GM12878 (cell line): ENCODE results near the gene HOXA2. TPM values are rescaled to one million over a fixed set of nuclear protein-coding genes. Genes with fewer than 3 reads are reported as not detected.

Source experiments
- ATAC-seq: fragments of 200-7000 bp; cut with Tn5 transposase; 3 replicates; pipeline ENCODE4 v1.9.1; 2020; ENCODE audit warnings: mild to moderate bottlenecking, moderate library complexity
- BruUV-seq: library from RNA; stranded (reverse); fragments of 400-500 nt; replicated peaks from 2 replicates; lab custom pipeline; 2021; lab: Mats Ljungman, UMichigan
- CTCF ChIA-PET: fragments of 300-600 bp; sonication (Branson Sonifier 250); formaldehyde crosslinking; extraction: SDS; loops from one replicate; lab custom pipeline; 2021; ENCODE audit warnings: inconsistent platforms; lab: Yijun Ruan, JAX
- POLR2A ChIA-PET: fragments of 350-600 bp; formaldehyde crosslinking; extraction: SDS; loops from one replicate; lab custom pipeline; 2021; ENCODE audit warnings: inconsistent platforms; lab: Charles Lee
- RAD21 ChIA-PET: fragments of 300-600 bp; sonication (Branson Sonifier 250); formaldehyde crosslinking; loops from one replicate; lab custom pipeline; 2023; ENCODE audit warnings: antibody characterized with exemption; ENCODE audit not compliant: unreplicated experiment; lab: Charles Lee
- SMC1A ChIA-PET: fragments of 300-600 bp; sonication (Branson Sonifier 250); formaldehyde crosslinking; loops from one replicate; lab custom pipeline; 2023; ENCODE audit not compliant: unreplicated experiment, uncharacterized antibody; lab: Charles Lee
- DNase-seq: peaks from one replicate; pipeline ENCODE4 v3.0.0-alpha.2; 2011; ENCODE audit warnings: low read depth, low spot score
- FAIRE-seq: peaks from 3 replicates; lab custom pipeline; 2011; peaks lifted over from hg19 to GRCh38; lab: Jason Lieb, UNC
- H2AFZ ChIP-seq: 2 replicates; pipeline ENCODE4 v1.6.0; 2011; ENCODE audit warnings: low read depth, low read length, control low read depth; ENCODE audit not compliant: control insufficient read depth
- H3K27ac ChIP-seq: 2 replicates; pipeline ENCODE4 v1.5.1; 2011; ENCODE audit warnings: control low read depth; ENCODE audit not compliant: control insufficient read depth, insufficient read depth
- H3K27me3 ChIP-seq, 2 experiments: replicated peaks in 1 of 2; 2 replicates each; pipeline versions ENCODE4 v1.6.0 to v1.6.1; 2011; ENCODE audit warnings: low read length in 1 of 2; ENCODE audit not compliant: control insufficient read depth in 2 of 2, insufficient read depth in 2 of 2
- H3K36me3 ChIP-seq, 2 experiments: 2 replicates each; pipeline ENCODE4 v1.5.1; 2011; ENCODE audit warnings: low read length in 1 of 2; ENCODE audit not compliant: control insufficient read depth in 2 of 2, insufficient read depth in 2 of 2
- H3K4me1 ChIP-seq: 2 replicates; pipeline ENCODE4 v1.6.1; 2011; ENCODE audit warnings: mild to moderate bottlenecking, low read length, moderate library complexity, mixed read lengths; ENCODE audit not compliant: control insufficient read depth, insufficient read depth
- H3K4me2 ChIP-seq: 2 replicates; pipeline ENCODE4 v1.6.0; 2011; ENCODE audit warnings: control low read depth; ENCODE audit not compliant: control insufficient read depth, insufficient read depth
- H3K4me3 ChIP-seq: fragments of 200-600 bp; sonication (generic); 2 replicates; pipeline ENCODE4 v1.5.1; 2016
- H3K79me2 ChIP-seq: 2 replicates; pipeline ENCODE4 v1.6.0; 2011; ENCODE audit warnings: low read length; ENCODE audit not compliant: control insufficient read depth, insufficient read depth
- H3K9ac ChIP-seq: 2 replicates; pipeline ENCODE4 v1.8.0; 2011; ENCODE audit warnings: low read length, control low read depth, mixed read lengths; ENCODE audit not compliant: control insufficient read depth, insufficient read depth
- H3K9me3 ChIP-seq: replicated peaks from 3 replicates; pipeline ENCODE4 v1.5.1; 2011; ENCODE audit warnings: mild to moderate bottlenecking, low read length; ENCODE audit not compliant: control insufficient read depth, insufficient read depth
- H4K20me1 ChIP-seq: 2 replicates; pipeline ENCODE4 v1.6.0; 2011; ENCODE audit not compliant: control insufficient read depth, insufficient read depth
- BMI1 ChIP-seq: fragments of 450-650 bp; IDR thresholded peaks from 2 replicates; pipeline ENCODE4 v1.6.1; 2016; ENCODE audit warnings: mild to moderate bottlenecking, moderate library complexity, borderline replicate concordance
- CEBPZ ChIP-seq: fragments of 150-350 bp; IDR thresholded peaks from 2 replicates; pipeline ENCODE4 v1.6.1; 2016; ENCODE audit warnings: low read depth, low read length
- FOS ChIP-seq: IDR thresholded peaks from 3 replicates; pipeline ENCODE4 v1.6.1; 2011; ENCODE audit warnings: borderline replicate concordance; ENCODE audit not compliant: insufficient read length; ENCODE audit errors: extremely low read depth
- GATAD2B ChIP-seq: fragments of 450-650 bp; conservative IDR thresholded peaks from 2 replicates; pipeline ENCODE4 v1.6.1; 2017; ENCODE audit warnings: low read depth, mild to moderate bottlenecking, moderate library complexity
- KLF5 ChIP-seq: fragments of 450-650 bp; IDR thresholded peaks from 2 replicates; pipeline ENCODE4 v1.6.1; 2014; ENCODE audit warnings: mild to moderate bottlenecking; ENCODE audit not compliant: partially characterized antibody
- NBN ChIP-seq: fragments of 450-650 bp; IDR thresholded peaks from 2 replicates; pipeline ENCODE4 v1.6.1; 2016
- RELA ChIP-seq: fragments of 450-650 bp; IDR thresholded peaks from 2 replicates; pipeline ENCODE4 v1.8.0; 2014; ENCODE audit warnings: borderline replicate concordance; ENCODE audit not compliant: partially characterized antibody
- SUPT20H ChIP-seq: IDR thresholded peaks from 2 replicates; pipeline ENCODE4 v1.6.1; 2011; ENCODE audit warnings: low read depth, mild to moderate bottlenecking, low read length, moderate library complexity, borderline replicate concordance; ENCODE audit not compliant: control insufficient read depth
- TCF7 ChIP-seq: IDR thresholded peaks from 2 replicates; pipeline ENCODE4 v1.6.1; 2014; ENCODE audit warnings: antibody characterized with exemption, borderline replicate concordance
- ZBTB33 ChIP-seq: fragments of 450-650 bp; IDR thresholded peaks from 2 replicates; pipeline ENCODE4 v1.6.1; 2017; ENCODE audit warnings: mild to moderate bottlenecking
- ZNF207 ChIP-seq: fragments of 450-650 bp; IDR thresholded peaks from 2 replicates; pipeline ENCODE4 v1.6.1; 2014; ENCODE audit warnings: antibody characterized with exemption, mild to moderate bottlenecking, borderline replicate concordance
- WGBS: methylation state at CpG from one replicate; pipeline ENCODE4 v1.1.6; 2016; ENCODE audit warnings: low lambda C conversion rate; ENCODE audit not compliant: insufficient replicate concordance, insufficient coverage; ENCODE audit errors: missing lambda C conversion rate; 5-methylcytosine and 5-hydroxymethylcytosine counted together
- in situ Hi-C: fragments of 300-500 bp; cut with MboI; formaldehyde crosslinking; loops from 9 replicates; pipeline ENCODE4 v1.14.3; 2018; ENCODE audit warnings: mixed read lengths
- intact Hi-C: fragments of 100-400 bp; cut with micrococcal nuclease; formaldehyde crosslinking; loops from one replicate; pipeline ENCODE4 v1.14.2; 2022; ENCODE audit not compliant: unreplicated experiment
- polyA plus RNA-seq, 11 experiments: library from polyadenylated mRNA; depleted of rRNA in 4 of 11; unstranded in 6 of 11; stranded (reverse) in 5 of 11; fragments of >200 nt; fragmentation: Nextera tagmentation in 4 of 11; fragmentation: Illumina TruSeq in 1 of 11; extraction: Ambion mirVana in 4 of 11; extraction: Trizol in 1 of 11; gene quantifications; 1 replicate in 1 of 11; 2 replicates in 10 of 11; pipeline versions ENCODE4 v1.2.1 to v1.2.3, GENCODE V29; 2011 to 2016; ENCODE audit warnings: inconsistent platforms in 2 of 11, missing spikeins in 2 of 11, low read depth in 1 of 11
- total RNA-seq, 4 experiments: library from RNA; depleted of rRNA in 3 of 4; stranded (reverse); fragments of >200 nt in 3 of 4; fragmentation: Illumina TruSeq in 1 of 4; extraction: Trizol in 1 of 4; gene quantifications; 2 replicates each; pipeline versions ENCODE4 v1.2.1 to v1.2.3, GENCODE V29; 2013 to 2021

HOXA2 gene
- total and polyA plus RNA-seq, 10 of the 15 experiments (the other 5 are each of a cell fraction or from before 2014, with no cell fraction given) = not detected

GRCh38 chr7:27123477-27124053, 21.1 kb upstream of the HOXA2 start:
- 84% methylated on average over 26 of the region's 26 CpGs for WGBS
- H3K27ac ChIP-seq = no peak overlapping the region
- no peaks in the 10 kb centered on the region for H3K36me3 ChIP-seq
- H3K9ac ChIP-seq = no peak overlapping the region
- ATAC-seq = no peak
- H3K27me3 ChIP-seq = peaks cover 0 to 2% of the 10 kb centered on the region in 2 experiments; a peak in 3 of 4 replicates
- ChIA-PET CTCF (no interaction called here), SMC1A (no interaction called here), POLR2A (no interaction called here), RAD21 (no interaction called here)
- H3K79me2 ChIP-seq = no peaks in the 10 kb centered on the region
- H2AFZ ChIP-seq = no peak overlapping the region
- DNase-seq = no peak
- no TSS peak for BruUV-seq
- H3K4me3 ChIP-seq = no peak overlapping the region
- FAIRE-seq = no peak
- no peaks in the 10 kb centered on the region for H3K9me3 ChIP-seq
- H3K4me2 ChIP-seq = no peak overlapping the region
- in situ Hi-C loops (no loop called here), intact Hi-C loops (no loop called here)
- TF ChIP-seq BMI1 (no peak), FOS (no peak), ZBTB33 (no peak), ZNF207 (no peak)
- H3K4me1 ChIP-seq = no peaks in the 10 kb centered on the region
- no peaks in the 10 kb centered on the region for H4K20me1 ChIP-seq

- DNase-seq (no peak), FAIRE-seq (no peak), ATAC-seq (no peak)
- SMC1A ChIA-PET = no interaction called here
- no peak overlapping the region for H3K4me3 ChIP-seq
- H3K9ac ChIP-seq = no peak overlapping the region
- no TSS peak for BruUV-seq
- H4K20me1 ChIP-seq = no peaks in the 10 kb centered on the region
- no peaks in the 10 kb centered on the region for H3K36me3 ChIP-seq
- no peak overlapping the region for H2AFZ ChIP-seq
- RAD21 ChIA-PET = no interaction called here
- H3K9me3 ChIP-seq = no peaks in the 10 kb centered on the region
- in situ Hi-C loops = no loop called here
- H3K79me2 ChIP-seq = no peaks in the 10 kb centered on the region
- intact Hi-C loops = no loop called here
- POLR2A ChIA-PET = no interaction called here
- no peak overlapping the region for H3K4me2 ChIP-seq
- peaks cover 0 to under 1% of the 10 kb centered on the region in 2 experiments; a peak in 3 of 4 replicates for H3K27me3 ChIP-seq
- CTCF ChIA-PET = no interaction called here
- TF ChIP-seq GATAD2B (no peak), RELA (no peak), SUPT20H (no peak), TCF7 (no peak), NBN (no peak), KLF5 (no peak), CEBPZ (no peak), FOS (no peak)
- H3K27ac ChIP-seq = no peak overlapping the region
- 46% methylated on average over 14 of the region's 14 CpGs for WGBS
- no peaks in the 10 kb centered on the region for H3K4me1 ChIP-seq
These were observed 20.6 kb upstream of the HOXA2 start for GRCh38 chr7:27123007-27123476.
